HS-5 (cell line): Measurements from ENCODE around the gene SH3RF3.
"Not testable (repeated sequence)": the region's sequence is repeated elsewhere in the genome, so short reads cannot be mapped to it uniquely, and the experiment has no call there.

ENCODE experiments used
- DNase-seq: peaks from one replicate; pipeline ENCODE4 v3.0.0-alpha.2; 2012; ENCODE audit warnings: low read depth

SH3RF3 gene

GRCh38 chr2:109159096-109159495, 30.1 kb downstream of the SH3RF3 start:
- DNase-seq, result no peak

GRCh38 chr2:109160714-109161440, 31.9 kb downstream of the SH3RF3 start:
- DNase-seq, result no peak

- not testable (repeated sequence) for DNase-seq
Observed at GRCh38 chr2:109162367-109162766, 33.4 kb downstream of the SH3RF3 start.

GRCh38 chr2:109162999-109163398, 34.0 kb downstream of the SH3RF3 start:
- no peak for DNase-seq

GRCh38 chr2:109164311-109164710, 35.3 kb downstream of the SH3RF3 start:
- no peak for DNase-seq

GRCh38 chr2:109164739-109165221, 35.8 kb downstream of the SH3RF3 start:
- DNase-seq, result no peak

- DNase-seq, result no peak
Observed at GRCh38 chr2:109166811-109167210, 37.8 kb downstream of the SH3RF3 start.

GRCh38 chr2:109168086-109168485, 39.1 kb downstream of the SH3RF3 start:
- no peak for DNase-seq

- DNase-seq, result no peak
Observed at GRCh38 chr2:109168716-109169115, 39.7 kb downstream of the SH3RF3 start.

GRCh38 chr2:109170645-109171044, 41.6 kb downstream of the SH3RF3 start:
- no peak for DNase-seq

- DNase-seq, result peak; percentile 56
Observed at GRCh38 chr2:109171444-109172334, 42.7 kb downstream of the SH3RF3 start.

GRCh38 chr2:109172556-109173105, 43.6 kb downstream of the SH3RF3 start:
- DNase-seq, result no peak

GRCh38 chr2:109173311-109174171, 44.5 kb downstream of the SH3RF3 start:
- no peak for DNase-seq

- DNase-seq, result no peak
Observed at GRCh38 chr2:109174214-109174613, 45.2 kb downstream of the SH3RF3 start.

- DNase-seq, result no peak
Observed at GRCh38 chr2:109174626-109175349, 45.8 kb downstream of the SH3RF3 start.

- no peak for DNase-seq
Observed at GRCh38 chr2:109175350-109175678, 46.3 kb downstream of the SH3RF3 start.

GRCh38 chr2:109176928-109177327, 47.9 kb downstream of the SH3RF3 start:
- no peak for DNase-seq

GRCh38 chr2:109177635-109178034, 48.6 kb downstream of the SH3RF3 start:
- no peak for DNase-seq

GRCh38 chr2:109178968-109179367, 50.0 kb downstream of the SH3RF3 start:
- DNase-seq, result no peak

GRCh38 chr2:109180786-109181185, 51.8 kb downstream of the SH3RF3 start:
- DNase-seq, result no peak

- DNase-seq, result no peak
Observed at GRCh38 chr2:109182426-109182825, 53.4 kb downstream of the SH3RF3 start.
